HG03571 (cell line): ENCODE results near the gene SLC27A3.
A peak's percentile ranks its signal among the peaks of the same experiment; 100 is the strongest.
"Not testable (repeated sequence)": the region's sequence is repeated elsewhere in the genome, so short reads cannot be mapped to it uniquely, and the experiment has no call there.

Source experiments
- ATAC-seq: cut with Tn5 transposase; IDR thresholded peaks from one replicate; pipeline ENCODE4 v1.9.1; 2021; ENCODE audit not compliant: unreplicated experiment

SLC27A3 gene

GRCh38 chr1:153779781-153780541 is 4.8 kb downstream of the SLC27A3 start:
- no peak for ATAC-seq

DNA sequence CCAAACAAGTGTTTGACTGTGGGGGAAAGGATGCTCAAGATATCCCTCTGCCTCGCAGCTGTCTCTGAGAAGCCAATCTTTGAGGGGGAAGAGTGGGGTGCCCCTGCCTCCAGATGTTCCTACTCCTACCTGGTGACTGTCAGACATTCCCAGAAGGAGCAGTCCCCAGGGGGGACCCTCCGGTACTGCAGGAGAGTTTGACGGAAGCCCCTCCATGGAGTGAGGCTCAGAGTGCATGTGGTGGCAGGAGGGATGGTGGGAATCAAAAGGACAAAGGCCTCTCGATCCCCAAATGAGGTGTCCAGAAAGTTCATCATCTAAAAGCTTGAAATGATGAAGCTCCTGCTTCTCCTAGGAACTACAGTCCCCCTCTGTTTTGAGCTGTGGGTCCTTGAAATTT is 5.3 kb downstream of the SLC27A3 start:
- ATAC-seq, result no peak

DNA sequence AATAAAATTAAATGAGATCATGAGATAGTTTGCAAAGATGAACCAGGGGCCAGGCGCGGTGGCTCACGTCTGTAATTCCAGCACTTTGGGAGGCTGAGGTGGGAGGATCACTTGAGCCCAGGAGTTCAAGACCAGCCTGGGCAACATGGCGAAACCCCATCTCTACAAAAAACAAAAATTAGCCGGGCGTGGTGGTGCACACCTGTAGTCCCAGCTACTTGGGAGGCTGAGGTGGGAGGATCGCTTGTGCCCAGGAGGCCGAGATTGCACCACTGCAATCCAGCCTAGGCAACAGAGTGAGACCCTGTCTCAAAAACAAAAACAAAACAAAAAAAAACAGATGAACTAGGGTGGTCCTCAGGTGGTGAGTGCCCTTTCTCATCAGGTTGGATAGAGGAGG is 7.4 kb downstream of the SLC27A3 start:
- not testable (repeated sequence) for ATAC-seq

DNA sequence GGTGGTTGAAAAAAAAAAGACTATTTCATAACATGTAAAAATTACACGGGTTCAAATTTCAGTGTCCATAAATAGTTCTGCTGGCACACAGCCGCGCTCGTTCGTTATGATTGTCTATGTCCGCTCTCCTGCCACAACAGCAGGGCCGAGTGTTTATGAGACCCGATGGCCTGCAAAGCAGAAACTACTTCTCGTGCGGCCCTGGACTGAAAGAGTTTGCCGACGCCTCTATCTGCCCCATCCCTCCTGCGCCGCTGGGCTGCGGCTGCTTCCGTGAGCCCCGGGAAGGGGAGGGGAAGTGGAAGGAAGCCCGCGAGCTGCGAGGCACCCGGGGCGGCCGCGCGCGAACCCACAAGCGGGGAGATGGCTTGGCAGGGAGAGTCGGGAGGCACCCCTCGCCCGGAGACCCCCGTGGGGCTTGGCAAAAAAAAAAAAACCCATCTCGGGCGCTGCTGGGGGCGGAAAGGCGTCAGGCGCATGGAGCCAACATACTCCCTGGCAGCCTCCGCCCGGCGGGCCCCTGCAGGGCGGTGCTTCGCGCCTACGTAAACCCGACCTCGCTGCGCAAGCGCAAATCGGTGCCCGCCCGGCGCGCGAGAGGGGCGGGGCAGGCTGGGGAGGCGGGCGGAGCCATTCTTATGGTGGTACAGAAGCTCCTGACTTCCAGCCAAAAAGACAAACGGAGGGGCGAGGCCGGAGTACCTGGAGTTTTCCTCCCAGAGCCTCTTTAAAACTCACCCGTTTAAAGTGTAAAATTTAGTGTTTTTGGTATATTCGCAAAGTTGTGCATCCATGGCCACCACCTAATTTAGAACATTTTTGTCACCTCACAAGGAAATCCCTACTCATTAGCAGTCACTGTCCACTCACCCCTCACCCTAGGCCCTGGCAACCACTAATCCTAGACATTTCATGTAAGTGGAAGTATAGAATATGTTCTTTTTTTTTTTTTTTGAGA is 8.3 kb downstream of the SLC27A3 start:
- peak; percentile 87 for ATAC-seq

DNA sequence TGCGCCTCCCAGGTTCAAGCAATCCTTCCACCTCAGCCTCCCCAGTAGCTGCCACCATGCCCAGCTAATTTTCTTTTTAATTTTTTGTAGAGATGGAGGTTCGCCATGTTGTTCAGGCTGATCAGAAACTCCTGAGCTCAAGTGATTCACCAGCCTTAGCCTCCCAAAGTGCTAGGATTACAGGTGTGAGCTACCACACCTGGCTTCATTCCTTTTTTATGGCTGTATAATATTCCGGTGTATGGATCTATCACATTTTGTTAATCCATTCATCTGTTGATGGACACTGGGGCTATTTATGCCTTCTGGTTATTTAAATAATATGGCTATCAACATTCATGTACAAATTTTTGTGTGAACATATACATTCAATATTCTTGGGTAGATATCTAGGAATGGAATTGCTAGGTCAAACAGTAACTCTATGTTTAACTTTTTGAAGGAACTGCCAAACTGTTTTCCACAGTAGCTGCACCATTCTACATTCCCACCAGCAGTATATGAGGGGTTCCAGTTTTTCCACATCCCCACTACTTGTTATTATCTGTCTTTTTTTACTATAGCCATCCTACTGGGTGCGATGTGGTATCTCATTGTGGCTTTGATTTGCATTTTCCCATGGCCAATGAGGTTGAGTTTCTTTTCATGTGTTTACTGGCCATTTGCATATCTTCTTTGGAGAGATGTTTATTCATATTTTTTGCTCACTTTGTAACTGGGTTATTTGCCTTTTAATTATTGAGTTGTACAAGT is 11.0 kb downstream of the SLC27A3 start:
- no peak for ATAC-seq

GRCh38 chr1:153789478-153790034 is 14.3 kb downstream of the SLC27A3 start:
- ATAC-seq, result no peak

DNA sequence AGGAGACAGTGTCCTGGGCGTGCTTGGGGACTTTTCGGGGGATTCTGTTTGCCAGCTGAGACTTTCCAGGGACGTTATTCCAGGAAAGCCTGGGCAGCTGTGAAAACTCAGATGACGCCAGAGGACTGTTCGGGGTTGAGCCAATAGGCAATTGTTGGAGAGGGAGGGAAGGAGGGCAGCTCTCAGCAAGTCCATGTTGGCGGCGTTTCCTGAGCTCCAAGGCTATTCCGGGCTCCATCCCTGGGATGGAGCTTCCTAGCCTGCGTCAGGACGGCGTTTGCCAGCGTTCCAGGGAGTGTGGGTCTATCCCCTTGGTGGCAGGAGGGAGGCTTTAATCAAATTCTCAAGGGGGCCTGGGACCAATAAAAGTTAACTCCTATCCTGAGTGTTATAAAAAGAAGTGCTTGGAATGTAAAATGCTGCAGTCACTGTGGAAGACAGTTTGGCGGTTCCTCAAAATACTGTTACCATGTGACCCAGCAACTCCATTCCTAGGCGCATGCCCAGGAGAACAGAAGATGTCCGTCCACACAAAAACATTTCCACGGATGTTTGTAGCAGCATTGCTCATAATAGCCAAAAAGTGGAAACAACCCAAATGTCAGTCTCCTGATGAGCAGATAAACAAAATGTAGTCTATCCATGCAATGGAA is 15.2 kb downstream of the SLC27A3 start:
- ATAC-seq, result no peak

DNA sequence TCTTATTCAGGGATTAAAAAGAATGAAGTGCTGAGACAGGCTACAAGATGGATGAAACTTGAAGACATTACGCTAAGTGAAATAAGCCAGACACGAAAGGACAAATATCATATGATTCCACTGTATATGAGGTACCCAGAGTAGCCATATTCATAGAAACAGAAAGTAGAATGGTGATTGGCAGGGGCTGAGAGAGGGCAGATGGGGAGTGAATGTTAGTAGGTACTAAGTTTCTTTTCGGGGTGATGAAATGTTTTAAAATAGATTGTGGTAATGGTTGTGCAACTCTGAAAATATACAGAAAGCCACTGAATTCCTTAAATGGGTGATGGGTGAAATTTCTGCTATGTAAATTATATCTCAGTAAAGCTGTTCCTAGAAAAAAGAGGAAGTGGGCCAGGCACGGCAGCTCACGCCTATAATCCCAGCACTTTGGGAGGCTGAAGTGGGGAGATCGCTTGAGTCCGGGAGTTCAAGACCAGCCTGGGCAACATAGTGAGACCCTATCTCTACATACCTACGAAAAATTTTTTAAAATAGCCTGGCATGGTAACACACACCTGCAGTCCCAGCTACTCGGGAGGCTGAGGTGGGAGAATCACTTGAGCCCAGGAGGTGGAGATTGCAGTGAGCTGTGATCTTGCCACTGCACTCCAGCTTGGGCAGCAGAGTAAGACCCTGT is 15.9 kb downstream of the SLC27A3 start:
- peak; percentile 80 for ATAC-seq

- ATAC-seq, result peak; percentile 4
Observed at GRCh38 chr1:153791648-153792253, 16.5 kb downstream of the SLC27A3 start.

- ATAC-seq, result no peak
Observed at GRCh38 chr1:153792631-153793041, 17.4 kb downstream of the SLC27A3 start.

DNA sequence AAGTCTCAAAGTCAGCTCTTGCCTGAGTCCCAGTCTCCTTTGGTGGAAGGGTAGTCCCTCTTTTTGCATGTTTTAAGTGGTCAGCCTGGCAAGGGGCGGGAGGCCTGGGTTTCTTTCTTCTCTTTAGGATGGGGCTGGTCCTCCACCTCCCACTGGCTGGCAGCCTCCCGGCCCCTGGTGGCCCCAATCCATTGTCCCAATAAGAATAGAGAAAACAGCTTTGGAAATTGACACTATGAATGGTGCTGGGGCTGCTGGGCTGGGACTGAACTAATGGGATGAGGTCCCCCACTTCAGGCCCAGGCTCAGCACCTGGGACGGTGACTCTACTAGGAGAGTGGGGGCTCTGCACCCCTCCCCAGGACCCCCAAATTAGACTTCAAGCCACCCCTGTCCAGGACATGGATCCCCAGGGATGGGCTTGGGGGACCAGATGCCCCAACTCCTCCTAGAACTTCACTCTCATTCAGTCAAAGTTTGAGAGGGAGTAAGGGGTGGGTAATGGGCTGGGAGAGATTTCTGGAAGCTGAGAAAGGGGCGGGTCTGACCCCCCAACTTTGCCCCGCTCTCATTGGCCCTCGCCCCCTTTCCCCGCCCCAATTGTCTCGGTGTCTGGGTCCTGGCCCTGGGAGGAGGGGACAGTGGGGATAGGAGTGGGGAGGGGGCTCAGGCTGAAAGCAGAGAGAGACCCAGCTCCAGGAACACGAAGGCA is 18.2 kb downstream of the SLC27A3 start:
- ATAC-seq, result no peak

- ATAC-seq, result no peak
Observed at GRCh38 chr1:153793973-153794615, 18.9 kb downstream of the SLC27A3 start.

- ATAC-seq, result no peak
Observed at GRCh38 chr1:153794624-153795329, 19.6 kb downstream of the SLC27A3 start.

- no peak for ATAC-seq
Observed at GRCh38 chr1:153795330-153795837, 20.2 kb downstream of the SLC27A3 start.

DNA sequence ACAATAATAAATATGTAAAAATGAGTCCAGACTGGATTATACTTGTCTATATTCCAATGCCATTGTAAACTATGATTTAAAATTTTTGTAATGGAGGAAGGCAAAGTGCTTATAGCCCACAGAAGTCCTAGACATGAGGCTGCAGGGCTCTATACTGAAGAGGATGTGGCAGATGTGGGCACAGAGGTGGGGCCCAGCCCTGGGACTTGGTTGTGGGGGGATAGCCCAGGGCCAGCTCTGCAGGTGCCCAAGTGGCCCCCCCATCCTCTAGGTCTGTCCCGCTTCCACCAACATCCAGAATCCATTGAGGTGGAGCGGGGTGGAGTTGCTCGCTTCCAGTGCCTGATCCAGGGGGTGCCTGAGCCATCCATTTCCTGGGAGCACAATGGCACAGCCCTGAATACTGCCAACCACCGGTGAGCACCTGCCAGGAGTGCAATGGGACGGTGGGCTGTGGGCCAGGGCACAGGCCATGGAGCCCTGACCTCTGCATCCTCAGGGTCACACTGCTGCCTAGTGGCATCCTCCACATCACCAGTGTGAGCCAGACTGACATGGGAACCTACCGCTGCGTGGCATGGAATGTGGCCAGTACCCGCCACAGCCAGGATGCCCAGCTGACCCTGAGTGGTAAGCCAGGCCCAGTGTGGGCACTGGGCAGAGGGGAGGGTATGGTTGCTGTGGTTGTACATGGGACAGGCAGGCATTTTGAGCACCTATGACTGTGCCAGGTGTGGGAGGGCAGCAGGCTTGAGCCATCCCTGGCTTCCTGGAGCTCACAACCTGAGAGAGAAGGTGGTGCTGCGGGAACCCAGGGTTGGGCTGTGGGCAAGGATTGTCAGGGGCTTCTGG is 21.0 kb downstream of the SLC27A3 start:
- ATAC-seq, result no peak

DNA sequence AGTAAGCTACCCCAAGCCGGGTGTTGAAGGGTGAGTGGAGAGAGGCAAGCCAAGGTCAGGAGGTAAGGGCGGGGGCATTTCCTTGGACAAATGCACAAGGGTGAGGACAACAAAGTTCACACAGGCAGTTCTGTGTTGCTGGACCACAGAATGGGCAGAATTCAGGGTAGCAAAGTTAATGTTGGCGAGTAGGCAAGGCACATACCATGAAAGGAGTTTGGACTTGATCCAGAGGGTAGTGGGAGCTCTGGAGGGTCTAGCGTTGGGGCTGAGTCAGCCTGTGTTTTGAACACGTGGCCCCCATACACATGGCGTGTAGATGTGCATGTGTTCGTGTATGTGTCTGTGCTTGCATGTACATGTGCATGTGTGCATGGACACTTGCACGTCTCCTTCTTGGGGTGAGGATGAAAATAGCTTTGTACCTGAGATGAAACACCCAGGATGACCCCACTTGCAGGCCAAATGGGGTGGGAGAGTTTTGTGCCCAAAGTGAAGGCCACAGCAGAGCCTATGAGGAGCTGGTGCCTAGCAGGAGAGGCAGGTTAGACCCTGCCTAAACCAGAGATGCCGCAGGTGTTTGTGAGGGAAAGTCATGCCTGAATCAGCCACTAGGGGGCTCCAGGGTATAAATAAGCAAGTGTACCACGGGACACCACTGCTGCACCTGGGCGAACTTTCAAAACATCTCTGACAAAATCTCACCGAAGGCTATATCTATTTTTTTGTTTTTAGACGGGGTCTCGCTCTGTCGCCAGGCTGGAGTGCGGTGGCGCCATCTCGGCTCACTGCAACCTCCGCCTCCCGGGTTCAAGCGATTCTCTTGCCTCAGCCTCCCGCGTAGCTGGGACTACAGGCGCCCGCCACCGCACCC is 21.8 kb downstream of the SLC27A3 start:
- peak; percentile 47 for ATAC-seq
